A549 treated with CpdA at 1 μM for 4 hours (cell line): ENCODE measurements around the gene INPP5J. TPM values are rescaled to one million over a fixed set of nuclear protein-coding genes. Genes with fewer than 3 reads are reported as not detected.

Experiments
- total RNA-seq: library from RNA; stranded (reverse); fragments of 200-300 nt; extraction: Qiagen RNA extraction; gene quantifications from 5 replicates; pipeline ENCODE4 v1.2.3, GENCODE V29; 2022; ENCODE audit warnings: low read depth

Gene INPP5J, protein sequence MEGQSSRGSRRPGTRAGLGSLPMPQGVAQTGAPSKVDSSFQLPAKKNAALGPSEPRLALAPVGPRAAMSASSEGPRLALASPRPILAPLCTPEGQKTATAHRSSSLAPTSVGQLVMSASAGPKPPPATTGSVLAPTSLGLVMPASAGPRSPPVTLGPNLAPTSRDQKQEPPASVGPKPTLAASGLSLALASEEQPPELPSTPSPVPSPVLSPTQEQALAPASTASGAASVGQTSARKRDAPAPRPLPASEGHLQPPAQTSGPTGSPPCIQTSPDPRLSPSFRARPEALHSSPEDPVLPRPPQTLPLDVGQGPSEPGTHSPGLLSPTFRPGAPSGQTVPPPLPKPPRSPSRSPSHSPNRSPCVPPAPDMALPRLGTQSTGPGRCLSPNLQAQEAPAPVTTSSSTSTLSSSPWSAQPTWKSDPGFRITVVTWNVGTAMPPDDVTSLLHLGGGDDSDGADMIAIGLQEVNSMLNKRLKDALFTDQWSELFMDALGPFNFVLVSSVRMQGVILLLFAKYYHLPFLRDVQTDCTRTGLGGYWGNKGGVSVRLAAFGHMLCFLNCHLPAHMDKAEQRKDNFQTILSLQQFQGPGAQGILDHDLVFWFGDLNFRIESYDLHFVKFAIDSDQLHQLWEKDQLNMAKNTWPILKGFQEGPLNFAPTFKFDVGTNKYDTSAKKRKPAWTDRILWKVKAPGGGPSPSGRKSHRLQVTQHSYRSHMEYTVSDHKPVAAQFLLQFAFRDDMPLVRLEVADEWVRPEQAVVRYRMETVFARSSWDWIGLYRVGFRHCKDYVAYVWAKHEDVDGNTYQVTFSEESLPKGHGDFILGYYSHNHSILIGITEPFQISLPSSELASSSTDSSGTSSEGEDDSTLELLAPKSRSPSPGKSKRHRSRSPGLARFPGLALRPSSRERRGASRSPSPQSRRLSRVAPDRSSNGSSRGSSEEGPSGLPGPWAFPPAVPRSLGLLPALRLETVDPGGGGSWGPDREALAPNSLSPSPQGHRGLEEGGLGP
- 0.47 to 0.86 TPM (median 0.72 TPM) in 5 replicates for total RNA-seq

DNA sequence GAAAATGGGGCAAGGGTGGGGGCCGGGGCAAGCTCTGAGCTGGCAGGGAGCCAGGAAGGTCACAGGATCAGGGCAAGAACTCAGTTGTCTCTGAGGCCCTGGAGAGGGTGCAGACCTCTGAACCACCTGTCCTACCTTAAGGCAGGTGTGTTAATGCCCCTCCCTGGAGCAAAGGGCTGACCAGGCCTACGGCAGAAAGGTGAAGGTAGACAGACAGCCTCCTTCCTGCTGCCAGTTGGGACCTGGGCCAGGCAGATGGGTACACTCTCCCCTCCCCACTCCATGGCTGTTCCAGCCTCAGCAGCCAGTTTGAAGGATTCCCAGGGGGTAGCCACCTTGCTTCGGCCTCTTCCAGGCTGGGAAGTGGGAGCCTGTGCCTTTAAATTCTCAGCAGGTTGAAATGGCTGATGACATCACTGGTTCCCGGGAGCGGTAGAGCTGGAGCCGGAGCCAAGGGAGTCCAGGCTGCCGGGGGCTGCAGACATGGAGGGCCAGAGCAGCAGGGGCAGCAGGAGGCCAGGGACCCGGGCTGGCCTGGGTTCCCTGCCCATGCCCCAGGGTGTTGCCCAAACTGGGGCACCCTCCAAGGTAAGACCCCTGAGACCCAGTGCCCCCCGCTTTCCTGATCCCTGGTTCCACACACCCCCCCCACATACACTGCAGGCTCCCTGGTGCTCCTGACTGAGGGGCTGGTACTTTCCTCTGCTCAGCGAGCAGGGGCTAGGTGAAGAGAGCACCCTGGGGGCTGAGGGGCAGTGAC is at the start of gene INPP5J:
TSS of gene INPP5J (plus strand) at position 435 of the 760 bp plus-strand sequence. CDS start at position 484, 49 bp downstream.

DNA sequence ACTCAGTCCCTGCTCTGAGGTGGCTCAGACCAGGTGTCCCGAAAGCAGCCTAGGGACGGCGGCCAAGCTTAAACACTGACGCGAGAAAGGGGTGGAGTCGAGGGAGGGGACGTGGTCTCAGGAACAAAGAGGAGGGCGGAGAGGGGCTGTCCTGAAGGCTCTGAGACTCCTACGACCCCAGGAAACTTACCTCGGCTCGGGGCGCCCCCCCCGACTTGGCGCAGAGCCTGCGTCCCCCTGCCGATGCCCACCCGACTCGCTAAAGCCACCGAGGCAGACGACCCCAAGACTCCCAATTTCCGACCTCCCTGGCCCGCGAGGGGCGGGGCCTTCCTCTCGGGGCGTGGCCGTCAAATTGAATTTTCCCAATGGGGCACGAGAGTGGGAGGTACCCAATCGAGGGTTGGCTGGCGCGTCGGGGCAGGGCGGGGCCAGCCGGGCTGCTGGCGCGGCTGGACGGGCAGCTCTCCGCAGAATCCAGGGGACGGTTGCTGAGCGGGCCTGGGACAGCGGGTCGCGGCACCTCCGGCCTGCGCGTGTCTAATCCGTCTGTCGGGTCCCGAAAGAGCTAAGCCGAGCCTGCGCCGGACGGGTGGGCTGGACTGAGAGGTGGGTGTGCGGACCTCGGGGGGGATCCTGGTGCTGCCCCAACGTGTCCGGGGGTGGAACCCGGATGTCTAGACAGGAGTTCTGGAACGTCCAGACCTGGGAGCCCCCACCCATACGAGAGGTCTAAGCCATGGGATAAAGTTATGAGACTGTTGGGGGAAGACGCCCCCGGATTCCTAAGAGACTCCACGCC is 41.7 kb upstream of the INPP5J start, which contains the start of gene SMTN:
TSS of gene SMTN (plus strand) at position 471 of the 802 bp plus-strand sequence. CDS start 1,941 bp downstream, outside the sequence.

DNA sequence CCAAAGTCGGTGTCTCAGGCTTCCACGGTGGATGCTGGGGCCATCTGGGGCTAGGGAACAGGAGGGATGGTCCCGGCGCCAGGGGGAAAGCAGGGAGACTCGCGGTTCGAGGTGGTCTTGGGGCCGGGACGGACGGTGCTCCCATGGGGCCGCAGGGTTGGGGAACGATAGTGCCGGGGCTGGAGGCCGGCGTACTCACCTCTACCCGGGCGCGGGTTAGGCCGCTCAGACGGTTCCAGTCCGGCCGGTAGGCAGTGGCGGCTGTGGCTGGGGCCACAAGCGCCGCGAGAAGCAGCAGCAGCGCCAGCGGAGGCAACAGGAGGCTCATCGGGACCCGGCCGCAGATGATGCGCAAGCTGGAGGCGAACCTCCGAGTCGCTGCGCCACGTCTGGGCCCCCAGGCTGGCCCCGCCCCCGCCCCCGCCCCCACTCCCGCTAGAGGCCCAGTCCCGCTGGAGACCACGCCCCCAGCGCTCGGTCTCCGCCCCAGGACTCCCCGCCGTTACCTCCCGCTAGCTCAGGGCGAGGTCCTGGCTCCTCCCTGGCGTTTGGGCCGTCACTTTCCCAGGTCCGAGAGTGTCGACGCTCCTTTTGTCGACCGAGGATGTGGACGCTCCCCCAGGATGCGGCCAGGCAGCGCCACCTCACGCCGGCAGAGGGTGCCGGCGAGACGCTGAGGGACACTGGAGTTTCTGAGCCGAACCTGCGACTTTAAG is 15.4 kb upstream of the INPP5J start, which contains the start of gene SELENOM:
TSS of gene SELENOM (minus strand) at position 391 of the 716 bp plus-strand sequence. CDS start at position 328, 63 bp downstream.

DNA sequence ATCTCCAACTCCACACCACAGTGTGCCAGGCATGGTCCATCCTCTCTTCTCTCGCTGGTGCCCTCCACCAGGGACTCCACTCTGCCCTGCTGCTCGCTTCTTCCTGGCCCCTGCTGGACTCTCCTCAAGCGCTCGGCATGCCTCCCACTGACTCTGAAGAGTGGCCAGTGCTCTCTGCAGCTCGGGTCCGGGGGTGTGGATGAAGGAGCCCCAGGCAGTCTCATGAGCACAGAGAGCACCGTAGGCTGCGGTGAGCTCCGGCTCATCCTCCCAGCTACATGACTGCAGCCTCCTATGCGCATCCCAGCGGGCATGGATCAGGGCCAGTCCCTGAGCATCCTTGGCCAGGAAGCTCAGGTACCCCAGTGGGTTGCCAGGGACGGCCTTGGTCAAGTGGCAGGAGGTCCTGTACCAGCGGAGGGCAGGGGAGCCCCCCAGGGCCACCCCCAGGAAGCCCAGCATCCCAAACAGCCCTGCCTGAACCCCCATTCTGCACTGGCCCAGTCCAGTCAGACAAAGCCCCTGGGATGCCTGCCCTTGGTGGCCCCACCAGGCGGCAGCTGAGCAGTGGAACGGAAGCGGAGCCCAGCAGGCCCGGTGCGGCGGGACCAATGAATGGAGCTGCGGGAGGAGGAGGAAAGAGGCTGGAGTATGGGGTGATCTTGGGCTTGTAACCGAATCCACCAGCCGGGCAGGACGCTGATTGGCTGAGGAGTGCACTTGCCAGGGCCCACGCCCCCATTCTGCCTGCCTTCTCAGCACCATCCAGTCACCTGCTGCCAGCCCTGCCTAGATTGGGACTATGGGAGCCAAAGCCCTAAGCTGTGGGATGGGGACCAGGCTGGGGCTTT is 17.3 kb downstream of the INPP5J start, which contains the start of gene PLA2G3:
TSS of gene PLA2G3 (minus strand) at position 643 of the 851 bp plus-strand sequence. CDS start at position 489, 154 bp downstream.

Other genes with a start within 250 kb of the INPP5J start
- 14.0 to 17.1 TPM (median 16.2 TPM) in 5 replicates for gene MORC2, start 154.2 kb upstream of the INPP5J start, total RNA-seq
- 26.1 to 35.2 TPM (median 28.5 TPM) in 5 replicates for gene TUG1, start 153.7 kb upstream of the INPP5J start, total RNA-seq
- gene SMTN, start 41.6 kb upstream of the INPP5J start, total RNA-seq: 29.1 to 41.2 TPM (median 31.1 TPM) in 5 replicates
- gene SELENOM, start 15.4 kb upstream of the INPP5J start, total RNA-seq: 65.4 to 80.2 TPM (median 77.0 TPM) in 5 replicates
- gene PLA2G3, start 17.5 kb downstream of the INPP5J start, total RNA-seq: not detected in 5 replicates
- gene RNF185, start 37.2 kb downstream of the INPP5J start, total RNA-seq: 22.6 to 26.1 TPM (median 23.1 TPM) in 5 replicates
- 6.6 to 8.6 TPM (median 7.7 TPM) in 5 replicates for gene LIMK2, start 89.3 kb downstream of the INPP5J start, total RNA-seq
- gene PIK3IP1, start 169.5 kb downstream of the INPP5J start, total RNA-seq: 1.2 to 1.9 TPM (median 1.3 TPM) in 5 replicates
- 17.2 to 22.8 TPM (median 21.2 TPM) in 5 replicates for gene PATZ1, start 223.4 kb downstream of the INPP5J start, total RNA-seq